Lower leg skin (tissue), 4 donors: ENCODE data around the gene FBXW8. TPM values are rescaled to one million over a fixed set of nuclear protein-coding genes. Genes with fewer than 3 reads are reported as not detected.

Experiments used
- DNase-seq, 2 donors: peaks; one replicate each; pipeline ENCODE4 v3.0.0-alpha.2; 2019; ENCODE audit warnings: low spot score in 2 of 2
- H3K4me3 ChIP-seq: fragments of 200-600 bp; sonication (generic); 2 replicates; pipeline ENCODE4 v1.5.1; 2017; ENCODE audit warnings: mild to moderate bottlenecking, low read depth; ENCODE audit not compliant: poor library complexity, severe bottlenecking
- CTCF ChIP-seq, 3 donors: fragments of 450-650 bp; IDR thresholded peaks; one replicate each; pipeline ENCODE4 v1.5.1; 2016; ENCODE audit warnings: antibody characterized with exemption in 3 of 3, mild to moderate bottlenecking in 3 of 3, moderate library complexity in 2 of 3
- POLR2A ChIP-seq, 2 donors: fragments of 450-650 bp; IDR thresholded peaks; one replicate each; pipeline ENCODE4 v1.6.1; 2016 to 2017; ENCODE audit warnings: antibody characterized with exemption in 2 of 2, mild to moderate bottlenecking in 1 of 2, moderate library complexity in 1 of 2
- WGBS, 2 donors: methylation state at CpG; one replicate each; pipeline ENCODE4 v1.1.5; 2018; 5-methylcytosine and 5-hydroxymethylcytosine counted together
- intact Hi-C: fragments of 100-400 bp; cut with DNase I; formaldehyde crosslinking; loops from one replicate; pipeline ENCODE4 v1.15.0; 2023; ENCODE audit warnings: low total_unique reads
- total RNA-seq, 4 donors: library from RNA; depleted of rRNA; stranded (reverse); fragments of >200 nt; gene quantifications; one replicate each; pipeline ENCODE4 v1.1.0, GENCODE V29; 2016

Gene FBXW8
- total RNA-seq, 4 donors from 2014 or later, result 8.1 to 17.0 (median 15.8) TPM

- no peak for DNase-seq
- whole genome bisulfite sequencing, 2 donors, result 76 to 87% methylated on average over 5 of the region's 5 CpGs
- no peak overlapping the region for H3K4me3 ChIP-seq
- TF ChIP-seq POLR2A (IDR thresholded peaks at IDR 0.05) (no peak), CTCF (IDR thresholded peaks at IDR 0.05) (no peak)
- intact Hi-C loops, result no loop called here
Observed at GRCh38 chr12:117071009-117071408, 160.3 kb downstream of the FBXW8 start.

- intact Hi-C loops, result no loop called here
- DNase-seq, result no peak
- TF ChIP-seq CTCF (IDR thresholded peaks at IDR 0.05) (no peak), POLR2A (IDR thresholded peaks at IDR 0.05) (no peak)
- WGBS, 2 donors, result 91 to 96% methylated on average over 5 of the region's 5 CpGs
- H3K4me3 ChIP-seq, result no peak overlapping the region
Observed at GRCh38 chr12:117072106-117072505, 161.4 kb downstream of the FBXW8 start.

- intact Hi-C loops, result no loop called here
- DNase-seq, result no peak
- no peak overlapping the region for H3K4me3 ChIP-seq
- 81 to 83% methylated on average over 10 of the region's 10 CpGs for WGBS, 2 donors
- TF ChIP-seq POLR2A (IDR thresholded peaks at IDR 0.05) (no peak), CTCF (IDR thresholded peaks at IDR 0.05) (no peak)
Observed at GRCh38 chr12:117072736-117073490, 162.2 kb downstream of the FBXW8 start.

GRCh38 chr12:117073611-117074010 lies 162.9 kb downstream of the FBXW8 start:
- WGBS, 2 donors, result 65 to 68% methylated on average over 5 of the region's 5 CpGs
- intact Hi-C loops, result no loop called here
- no peak for DNase-seq
- H3K4me3 ChIP-seq, result no peak overlapping the region
- no peak for TF ChIP-seq CTCF (IDR thresholded peaks at IDR 0.05)
- no peak for TF ChIP-seq POLR2A (IDR thresholded peaks at IDR 0.05)

- intact Hi-C loops, result no loop called here
- no peak overlapping the region for H3K4me3 ChIP-seq
- DNase-seq, result no peak
- 79 to 81% methylated on average over 24 of the region's 24 CpGs for WGBS, 2 donors
- TF ChIP-seq POLR2A (IDR thresholded peaks at IDR 0.05) (no peak), CTCF (IDR thresholded peaks at IDR 0.05) (no peak)
Observed at GRCh38 chr12:117076410-117077372, 165.9 kb downstream of the FBXW8 start.
